Right atrium auricular region (tissue), 2 donors: ENCODE measurements around the gene JMJD8. TPM values are rescaled to one million over a fixed set of nuclear protein-coding genes. Genes with fewer than 3 reads are reported as not detected.

ENCODE experiments used
- DNase-seq: peaks from one replicate; pipeline ENCODE4 v3.0.0-alpha.2; 2019; ENCODE audit warnings: low spot score
- H3K27ac ChIP-seq, 2 donors: fragments of 200-600 bp; sonication (generic); 1 replicate in 1 of 2; 2 replicates in 1 of 2; pipeline ENCODE4 v1.5.1; 2016 to 2019
- H3K27me3 ChIP-seq, 2 donors: fragments of 200-600 bp; sonication (generic); one replicate each; pipeline versions ENCODE4 v1.5.1 to v1.6.0; 2017 to 2019
- H3K36me3 ChIP-seq: fragments of 200-600 bp; sonication (generic); one replicate; pipeline ENCODE4 v1.5.1; 2016
- H3K4me1 ChIP-seq, 2 donors: fragments of 200-600 bp; sonication (generic); one replicate each; pipeline versions ENCODE4 v1.5.1 to v1.6.0; 2017 to 2019
- H3K4me3 ChIP-seq, 2 donors: fragments of 200-600 bp; sonication (generic); 1 replicate in 1 of 2; 2 replicates in 1 of 2; pipeline ENCODE4 v1.5.1; 2017 to 2019; ENCODE audit warnings: mild to moderate bottlenecking in 1 of 2, moderate library complexity in 1 of 2
- H3K9me3 ChIP-seq, 2 donors: fragments of 200-600 bp; sonication (generic); one replicate each; pipeline ENCODE4 v1.5.1; 2019
- total RNA-seq, 2 donors: library from RNA; depleted of rRNA; stranded (reverse); fragments of >200 nt; gene quantifications; one replicate each; pipeline ENCODE4 v1.1.0, GENCODE V29; 2016
- TF ChIP-seq, protein P1 (sequence below), 2 donors: fragments of 200-600 bp; sonication (generic); IDR thresholded peaks; one replicate each; pipeline ENCODE4 v1.5.1; 2019; ENCODE audit warnings: antibody characterized with exemption in 2 of 2

The JMJD8 gene
- total RNA-seq, 2 donors from 2014 or later = 76.4 to 82.1 TPM

DNA sequence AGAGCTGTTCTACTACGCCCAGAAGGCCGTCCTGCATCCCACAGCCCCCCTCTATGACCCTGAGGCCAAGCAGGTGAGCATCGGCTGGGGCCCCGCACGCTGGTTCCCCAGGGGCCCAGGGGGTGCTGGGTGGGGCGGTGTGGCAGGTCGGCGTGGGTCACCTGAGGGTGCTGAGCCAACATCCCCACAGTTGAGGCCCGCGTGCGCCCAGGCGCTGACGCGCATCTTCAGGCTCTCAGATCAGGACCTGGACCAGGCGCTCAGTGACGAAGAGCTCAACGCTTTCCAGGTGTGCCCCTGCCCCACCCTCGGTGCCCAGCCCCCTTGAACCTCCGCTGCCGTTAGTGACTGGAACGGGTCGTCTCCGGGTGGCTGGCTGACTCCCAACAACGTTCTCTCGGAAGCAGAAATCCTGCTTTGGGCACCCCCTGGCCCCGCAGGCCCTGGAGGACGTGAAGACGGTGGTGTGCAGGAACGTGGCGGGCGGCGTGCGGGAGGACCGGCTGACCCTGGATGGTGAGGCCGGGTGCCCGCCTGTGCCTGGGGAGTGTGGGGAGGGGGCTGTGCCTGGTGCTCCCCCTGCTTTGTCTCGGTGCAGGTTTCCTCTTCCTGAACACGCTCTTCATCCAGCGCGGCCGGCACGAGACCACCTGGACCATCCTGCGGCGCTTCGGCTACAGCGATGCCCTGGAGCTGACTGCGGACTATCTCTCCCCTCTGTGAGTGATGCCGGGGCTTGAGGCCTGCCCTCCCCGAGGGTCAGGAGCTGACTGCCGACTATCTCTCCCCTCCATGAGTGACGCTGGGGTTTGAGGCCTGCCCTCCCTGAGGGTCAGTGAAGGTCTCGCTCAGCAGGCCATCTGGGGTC lies 13.4 kb downstream of the JMJD8 start:
- peaks cover 44% of the 10 kb centered on the region for H3K36me3 ChIP-seq
- TF ChIP-seq, protein P1, sequence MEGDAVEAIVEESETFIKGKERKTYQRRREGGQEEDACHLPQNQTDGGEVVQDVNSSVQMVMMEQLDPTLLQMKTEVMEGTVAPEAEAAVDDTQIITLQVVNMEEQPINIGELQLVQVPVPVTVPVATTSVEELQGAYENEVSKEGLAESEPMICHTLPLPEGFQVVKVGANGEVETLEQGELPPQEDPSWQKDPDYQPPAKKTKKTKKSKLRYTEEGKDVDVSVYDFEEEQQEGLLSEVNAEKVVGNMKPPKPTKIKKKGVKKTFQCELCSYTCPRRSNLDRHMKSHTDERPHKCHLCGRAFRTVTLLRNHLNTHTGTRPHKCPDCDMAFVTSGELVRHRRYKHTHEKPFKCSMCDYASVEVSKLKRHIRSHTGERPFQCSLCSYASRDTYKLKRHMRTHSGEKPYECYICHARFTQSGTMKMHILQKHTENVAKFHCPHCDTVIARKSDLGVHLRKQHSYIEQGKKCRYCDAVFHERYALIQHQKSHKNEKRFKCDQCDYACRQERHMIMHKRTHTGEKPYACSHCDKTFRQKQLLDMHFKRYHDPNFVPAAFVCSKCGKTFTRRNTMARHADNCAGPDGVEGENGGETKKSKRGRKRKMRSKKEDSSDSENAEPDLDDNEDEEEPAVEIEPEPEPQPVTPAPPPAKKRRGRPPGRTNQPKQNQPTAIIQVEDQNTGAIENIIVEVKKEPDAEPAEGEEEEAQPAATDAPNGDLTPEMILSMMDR (IDR thresholded peaks at IDR 0.05) = no peak

DNA sequence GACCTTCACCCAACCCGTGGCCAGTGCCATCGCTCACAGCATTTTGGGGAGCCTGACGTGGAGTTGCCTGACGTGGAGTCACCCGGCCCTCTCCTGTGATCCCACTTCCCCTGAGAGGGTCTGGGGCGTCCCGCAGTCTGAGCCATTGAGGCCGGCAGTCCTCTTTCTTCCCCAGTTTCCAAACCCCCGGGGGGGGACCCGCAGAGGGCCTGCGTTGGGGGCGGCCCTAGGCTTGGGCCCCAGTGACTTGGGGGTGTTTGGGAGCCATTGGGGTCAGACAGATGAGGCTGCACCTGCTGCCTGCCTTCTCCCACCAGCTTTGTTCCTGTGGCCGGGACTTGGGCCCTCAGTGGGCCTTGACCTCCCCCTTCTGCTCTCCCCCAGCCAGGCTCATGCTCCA lies 14.5 kb downstream of the JMJD8 start:
- peaks cover 44% of the 10 kb centered on the region for H3K36me3 ChIP-seq
- H3K27ac ChIP-seq = no peak overlapping the region
- TF ChIP-seq, protein P1 (IDR thresholded peaks at IDR 0.05) = no peak
- H3K9me3 ChIP-seq = no peaks in the 10 kb centered on the region
- H3K27me3 ChIP-seq = no peaks in the 10 kb centered on the region
- no peak overlapping the region for H3K4me3 ChIP-seq
- no peak for DNase-seq
- H3K4me1 ChIP-seq = peaks cover 0 to 30% of the 10 kb centered on the region in 2 donors

More for the DNA sequence above, 13.4 kb downstream of the JMJD8 start:
- H3K4me3 ChIP-seq = no peak overlapping the region
- no peak for DNase-seq
- H3K9me3 ChIP-seq = no peaks in the 10 kb centered on the region
- no peaks in the 10 kb centered on the region for H3K27me3 ChIP-seq
- H3K4me1 ChIP-seq = peaks cover 0 to 40% of the 10 kb centered on the region in 2 donors
- H3K27ac ChIP-seq = no peak overlapping the region

DNA sequence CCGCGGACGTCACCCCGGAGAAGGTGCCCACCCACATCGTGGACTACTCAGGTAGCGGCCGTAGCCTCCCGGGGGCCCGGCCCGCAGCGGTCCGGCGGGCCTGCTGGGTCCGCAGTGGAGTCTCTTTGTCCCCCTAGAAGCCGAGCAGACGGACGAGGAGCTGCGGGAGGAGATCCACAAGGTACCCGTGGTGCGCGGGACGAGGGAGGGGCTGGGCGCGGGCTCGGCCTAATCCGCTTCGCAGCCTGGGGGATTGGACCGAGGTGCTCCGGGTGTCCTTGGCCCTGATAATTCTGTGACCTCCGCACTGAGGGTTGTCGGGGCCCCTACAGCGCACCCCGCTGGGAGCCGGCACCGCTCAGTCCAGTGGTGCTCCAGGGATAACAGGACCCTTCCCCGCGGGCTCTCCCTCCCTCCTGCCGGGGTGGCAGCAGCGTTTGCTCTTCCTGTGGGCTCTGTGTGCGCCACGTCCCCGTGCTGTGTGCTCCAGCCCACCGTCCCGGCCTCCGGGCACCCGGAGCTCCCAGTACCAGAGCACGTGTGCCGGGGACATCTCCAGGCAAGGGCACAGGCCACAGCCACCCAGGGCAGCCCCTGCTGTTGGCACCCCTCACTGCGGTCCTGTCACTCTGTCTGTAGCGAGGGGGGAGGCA lies 15.5 kb downstream of the JMJD8 start:
- Histone ChIP-seq H3K9me3 (no peaks in the 10 kb centered on the region), H3K36me3 (peaks cover 44% of the 10 kb centered on the region), H3K4me1 (peaks cover 0 to 23% of the 10 kb centered on the region in 2 donors), H3K27ac (peak overlapping the region; percentile 90 to 92), H3K4me3 (peak overlapping the region; percentile 99 to 100), H3K27me3 (no peaks in the 10 kb centered on the region)
- no peak for DNase-seq
- TF ChIP-seq, protein P1 (IDR thresholded peaks at IDR 0.05) = no peak

DNA sequence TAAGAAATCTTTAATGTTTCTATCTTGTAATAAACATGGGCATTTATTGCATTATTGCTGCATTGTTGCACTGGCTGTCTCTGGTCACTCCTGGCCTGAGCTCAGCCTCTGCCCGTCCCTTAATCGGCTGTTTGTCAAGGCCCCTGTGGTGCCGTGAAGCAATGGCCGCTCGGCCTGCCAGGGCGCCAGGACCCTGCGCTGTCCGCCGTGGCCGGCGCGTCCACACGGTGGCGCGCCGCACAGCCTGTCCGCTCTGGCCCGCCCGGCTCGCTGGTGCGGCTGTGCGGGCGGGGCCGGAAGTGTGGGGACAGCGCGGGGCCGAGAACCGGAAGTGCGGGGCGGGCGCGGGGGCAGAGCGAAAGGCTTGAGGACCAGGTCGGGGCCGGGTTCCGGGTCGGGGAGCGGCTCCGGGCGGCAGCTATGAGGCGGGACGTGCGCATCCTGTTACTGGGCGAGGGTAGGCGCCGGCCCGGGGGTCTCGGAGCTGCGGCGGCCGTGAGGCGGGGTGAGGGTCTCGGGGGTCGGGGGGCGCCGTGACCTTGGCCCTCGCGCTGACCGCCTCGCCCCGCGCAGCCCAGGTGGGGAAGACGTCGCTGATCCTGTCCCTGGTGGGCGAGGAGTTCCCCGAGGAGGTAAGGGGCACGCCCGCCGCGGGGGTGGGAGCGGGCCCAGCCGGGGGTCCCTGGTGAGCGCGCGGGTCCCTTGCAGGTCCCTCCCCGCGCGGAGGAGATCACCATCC lies 16.2 kb downstream of the JMJD8 start, which contains the start of gene RHOT2:
Gene RHOT2 (plus strand): TSS at position 353 of the 739 bp plus-strand sequence. CDS start 68 bp downstream, at position 421.
- H3K27ac ChIP-seq = peak within 1 kb of the TSS; percentile 90 to 92
- no peaks in the 10 kb centered on the region for H3K27me3 ChIP-seq
- DNase-seq = peak; percentile 91
- TF ChIP-seq, protein P1 (IDR thresholded peaks at IDR 0.05) = peak; percentile 96 to 97
- H3K9me3 ChIP-seq = no peaks in the 10 kb centered on the region
- H3K4me3 ChIP-seq = peak within 1 kb of the TSS; percentile 99 to 100
- peaks cover 37% of the 10 kb centered on the region for H3K36me3 ChIP-seq
- peaks cover 0 to 23% of the 10 kb centered on the region in 2 donors for H3K4me1 ChIP-seq

DNA sequence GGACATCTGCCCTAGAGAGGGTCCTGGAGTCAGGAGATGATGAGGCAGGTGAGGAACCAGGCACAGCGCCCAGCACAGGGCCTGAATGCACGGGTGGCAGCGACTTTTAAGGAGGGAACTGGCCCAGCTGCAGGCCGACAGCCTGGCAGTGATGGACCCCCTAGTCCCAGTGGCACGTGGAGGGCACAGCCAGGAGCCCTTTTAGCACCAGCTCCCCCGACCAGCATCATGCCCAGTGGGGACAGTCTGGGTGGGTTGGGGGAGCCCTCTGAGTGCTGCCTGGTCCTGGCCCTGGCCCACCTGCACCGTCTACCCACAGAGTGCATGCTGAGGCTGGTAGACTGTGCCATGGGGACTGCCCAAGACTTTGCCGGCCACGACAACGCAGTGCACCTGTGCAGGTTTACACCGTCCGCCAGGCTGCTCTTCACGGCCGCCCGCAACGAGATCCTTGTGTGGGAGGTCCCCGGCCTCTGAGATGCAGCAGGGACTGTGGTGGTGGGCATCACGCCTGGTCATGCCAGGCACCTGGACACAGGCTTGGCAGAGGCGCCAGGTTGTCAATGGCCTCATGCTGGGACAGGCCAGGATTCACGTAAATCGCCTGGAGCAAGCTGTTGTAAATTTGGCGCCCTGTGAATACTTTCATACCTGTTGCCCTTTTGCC lies 16.9 kb downstream of the JMJD8 start:
- peak overlapping the region; percentile 90 to 92 for H3K27ac ChIP-seq
- no peaks in the 10 kb centered on the region for H3K27me3 ChIP-seq
- TF ChIP-seq, protein P1 (IDR thresholded peaks at IDR 0.05) = no peak
- no peaks in the 10 kb centered on the region for H3K9me3 ChIP-seq
- peaks cover 30% of the 10 kb centered on the region for H3K36me3 ChIP-seq
- peaks cover 0 to 23% of the 10 kb centered on the region in 2 donors for H3K4me1 ChIP-seq
- peak overlapping the region in 1 of 2 donors; percentile 100 for H3K4me3 ChIP-seq
- DNase-seq = no peak
